IPS-15b (cell line): ENCODE measurements around the gene ISYNA1.

Experiments used
- H3K27me3 ChIP-seq: one replicate; pipeline ENCODE4 v1.6.1; 2013; ENCODE audit warnings: low read length; ENCODE audit not compliant: control insufficient read depth, insufficient read depth
- H3K36me3 ChIP-seq: one replicate; pipeline ENCODE4 v1.6.1; 2013; ENCODE audit warnings: low read length; ENCODE audit not compliant: control insufficient read depth, insufficient read depth
- H3K4me1 ChIP-seq: one replicate; pipeline ENCODE4 v1.6.1; 2013; ENCODE audit warnings: mild to moderate bottlenecking, low read length; ENCODE audit not compliant: control insufficient read depth, insufficient read depth
- H3K4me3 ChIP-seq: one replicate; pipeline ENCODE4 v1.5.1; 2013; ENCODE audit warnings: low read depth, low read length
- H3K9ac ChIP-seq: one replicate; pipeline ENCODE4 v1.6.1; 2013; ENCODE audit warnings: low read depth, mild to moderate bottlenecking, low read length
- H3K9me3 ChIP-seq: one replicate; pipeline ENCODE4 v1.6.1; 2013; ENCODE audit warnings: mild to moderate bottlenecking, low read length; ENCODE audit not compliant: control insufficient read depth, insufficient read depth

The ISYNA1 gene

DNA sequence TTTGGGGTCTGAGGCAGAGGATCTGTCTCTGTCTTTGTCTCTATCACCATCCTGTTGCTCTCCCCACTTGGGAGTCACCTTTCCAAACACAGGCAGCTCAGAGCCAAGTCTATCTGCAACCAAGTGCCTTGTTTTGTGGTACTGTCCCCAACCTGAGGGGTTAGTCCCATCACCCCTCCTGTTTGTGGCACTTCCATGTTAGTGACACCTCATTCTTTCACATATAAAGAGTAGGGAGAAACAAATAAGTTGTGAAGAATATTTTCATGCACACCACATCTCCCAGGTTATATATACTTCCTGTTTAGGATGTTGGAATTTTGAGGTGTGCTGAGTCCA, 48.2 kb downstream of the ISYNA1 start:
- no peak overlapping the region for H3K4me3 ChIP-seq
- H3K4me1 ChIP-seq: peaks cover 3% of the 10 kb centered on the region
- peaks cover 5% of the 10 kb centered on the region for H3K27me3 ChIP-seq
- H3K36me3 ChIP-seq: peaks cover 10% of the 10 kb centered on the region
- no peaks in the 10 kb centered on the region for H3K9me3 ChIP-seq
- no peak overlapping the region for H3K9ac ChIP-seq

GRCh38 chr19:18388960-18389725, 48.8 kb downstream of the ISYNA1 start:
- Histone ChIP-seq H3K36me3 (peaks cover 10% of the 10 kb centered on the region), H3K9ac (no peak overlapping the region), H3K4me3 (peak overlapping the region; percentile 39), H3K27me3 (peaks cover 5% of the 10 kb centered on the region), H3K4me1 (peaks cover 3% of the 10 kb centered on the region), H3K9me3 (no peaks in the 10 kb centered on the region)

DNA sequence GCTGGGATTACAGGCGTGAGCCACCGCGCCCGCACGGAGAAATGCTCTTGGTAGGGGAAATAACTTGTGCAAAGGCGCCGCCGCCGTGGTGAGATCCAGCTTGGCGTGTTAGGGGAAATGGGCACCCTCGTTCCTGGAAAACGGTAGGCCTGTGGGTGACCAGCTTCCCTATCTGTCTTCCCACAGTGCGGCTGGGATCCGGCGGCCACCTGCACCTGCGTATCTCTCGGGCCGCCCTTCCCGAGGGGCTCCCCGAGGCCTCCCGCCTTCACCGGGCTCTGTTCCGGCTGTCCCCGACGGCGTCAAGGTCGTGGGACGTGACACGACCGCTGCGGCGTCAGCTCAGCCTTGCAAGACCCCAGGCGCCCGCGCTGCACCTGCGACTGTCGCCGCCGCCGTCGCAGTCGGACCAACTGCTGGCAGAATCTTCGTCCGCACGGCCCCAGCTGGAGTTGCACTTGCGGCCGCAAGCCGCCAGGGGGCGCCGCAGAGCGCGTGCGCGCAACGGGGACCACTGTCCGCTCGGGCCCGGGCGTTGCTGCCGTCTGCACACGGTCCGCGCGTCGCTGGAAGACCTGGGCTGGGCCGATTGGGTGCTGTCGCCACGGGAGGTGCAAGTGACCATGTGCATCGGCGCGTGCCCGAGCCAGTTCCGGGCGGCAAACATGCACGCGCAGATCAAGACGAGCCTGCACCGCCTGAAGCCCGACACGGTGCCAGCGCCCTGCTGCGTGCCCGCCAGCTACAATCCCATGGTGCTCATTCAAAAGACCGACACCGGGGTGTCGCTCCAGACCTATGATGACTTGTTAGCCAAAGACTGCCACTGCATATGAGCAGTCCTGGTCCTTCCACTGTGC, 49.6 kb downstream of the ISYNA1 start:
- H3K4me3 ChIP-seq: peak overlapping the region; percentile 39
- no peak overlapping the region for H3K9ac ChIP-seq
- H3K9me3 ChIP-seq: no peaks in the 10 kb centered on the region
- peaks cover 3% of the 10 kb centered on the region for H3K4me1 ChIP-seq
- peaks cover 5% of the 10 kb centered on the region for H3K27me3 ChIP-seq
- H3K36me3 ChIP-seq: peaks cover 10% of the 10 kb centered on the region

DNA sequence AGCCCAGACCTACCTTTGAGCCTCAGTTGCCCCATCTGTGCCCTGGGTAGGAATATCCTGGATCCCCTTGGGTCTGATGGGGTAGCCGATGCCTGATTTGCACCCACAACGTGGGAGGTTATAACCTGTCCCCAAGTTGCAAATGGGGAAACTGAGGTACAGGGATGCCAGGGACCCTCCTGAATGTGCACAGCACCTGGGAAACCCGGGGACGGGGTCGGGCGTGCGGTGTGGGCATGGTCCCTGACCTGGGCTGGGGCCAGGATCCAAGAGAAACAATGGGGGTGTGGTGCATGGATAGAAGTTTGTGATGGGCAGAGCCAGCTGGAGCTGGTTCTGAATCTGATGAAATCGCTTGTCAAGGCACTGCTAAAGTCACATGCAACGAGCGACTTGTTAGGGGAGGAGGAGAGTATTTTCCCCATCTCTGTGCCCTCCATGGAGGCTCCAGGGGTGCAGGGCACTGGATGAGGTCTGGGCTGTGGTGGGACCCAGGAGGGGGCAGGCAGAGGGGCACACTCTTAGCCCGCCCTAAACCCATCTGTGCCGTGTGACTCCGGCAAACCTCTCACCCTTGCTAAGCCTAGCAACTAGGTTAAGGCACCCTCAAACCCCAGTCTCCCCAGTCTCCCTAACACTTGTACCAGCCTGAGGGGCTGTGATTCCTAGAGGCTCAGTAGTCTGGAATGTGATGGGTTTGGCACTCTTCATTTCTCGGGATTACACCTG, 51.2 kb downstream of the ISYNA1 start:
- Histone ChIP-seq H3K27me3 (peaks cover 5% of the 10 kb centered on the region), H3K36me3 (peaks cover 10% of the 10 kb centered on the region), H3K4me1 (peaks cover 3% of the 10 kb centered on the region), H3K4me3 (peak overlapping the region; percentile 52), H3K9me3 (no peaks in the 10 kb centered on the region), H3K9ac (peak overlapping the region; percentile 63)

GRCh38 chr19:18385675-18386542, 52.0 kb downstream of the ISYNA1 start, which contains the start of gene GDF15:
Gene GDF15 (plus strand): TSS chr19:18386158. CDS start chr19:18386190, 32 bp downstream.
- Histone ChIP-seq H3K9ac (peak within 1 kb of the TSS; percentile 63), H3K36me3 (peaks cover 10% of the 10 kb centered on the region), H3K4me3 (peak within 1 kb of the TSS; percentile 52), H3K4me1 (peaks cover 3% of the 10 kb centered on the region), H3K9me3 (no peaks in the 10 kb centered on the region), H3K27me3 (peaks cover 5% of the 10 kb centered on the region)

- Histone ChIP-seq H3K4me3 (no peak overlapping the region), H3K9me3 (no peaks in the 10 kb centered on the region), H3K27me3 (peaks cover 5% of the 10 kb centered on the region), H3K4me1 (peaks cover 3% of the 10 kb centered on the region), H3K9ac (no peak overlapping the region), H3K36me3 (peaks cover 10% of the 10 kb centered on the region)
Measured at GRCh38 chr19:18385359-18385674, 52.6 kb downstream of the ISYNA1 start.

DNA sequence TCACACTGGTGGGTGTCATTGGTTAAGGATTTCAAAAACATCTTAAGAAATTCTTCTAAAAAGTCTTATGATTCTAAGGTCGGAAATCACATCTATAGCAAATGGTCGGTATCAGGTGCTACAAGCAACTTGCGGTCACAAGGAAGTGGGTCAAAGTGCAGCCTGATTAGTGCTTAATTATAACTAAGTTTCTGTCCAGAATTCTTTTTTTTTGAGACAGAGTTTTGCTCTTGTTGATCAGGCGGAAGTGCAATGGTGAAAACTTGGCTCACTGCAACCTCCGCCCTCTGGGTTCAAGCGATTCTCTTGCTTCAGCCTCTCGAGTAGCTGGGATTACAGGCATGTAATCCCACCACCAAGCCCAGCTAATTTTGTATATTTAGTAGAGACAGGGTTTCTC, 53.2 kb downstream of the ISYNA1 start:
- H3K4me1 ChIP-seq: peaks cover 3% of the 10 kb centered on the region
- H3K9ac ChIP-seq: no peak overlapping the region
- no peaks in the 10 kb centered on the region for H3K9me3 ChIP-seq
- peaks cover 5% of the 10 kb centered on the region for H3K27me3 ChIP-seq
- H3K36me3 ChIP-seq: peaks cover 10% of the 10 kb centered on the region
- no peak overlapping the region for H3K4me3 ChIP-seq
